Heart left ventricle (tissue), 13 donors: ENCODE data around the gene MFNG.

ENCODE experiments used
- CTCF ChIP-seq, 12 donors: fragments of 200-600 bp; sonication (generic) in 4 of 12; IDR thresholded peaks; one replicate each; pipeline versions ENCODE4 v1.5.0 to v1.8.0; 2018 to 2022; ENCODE audit warnings: antibody characterized with exemption in 12 of 12, mild to moderate bottlenecking in 5 of 12
- POLR2A ChIP-seq, 2 donors: fragments of 450-650 bp; IDR thresholded peaks; one replicate each; pipeline ENCODE4 v1.6.1; 2017; ENCODE audit warnings: antibody characterized with exemption in 2 of 2, mild to moderate bottlenecking in 2 of 2, moderate library complexity in 2 of 2
- donor health status: ischemic (EF 13 %, LVEDD 7.1; RV severe dilation, severe dysfunction).
- donor health status: DM: no; HTN: yes; CAD: no.
- donor health status: DM: no; HTN: no; CAD: no.
- donor health status: ischemic (EF 25% LVEDD 6.9; RV normal size, moderate dysfunction).
- donor health status: ischemic (EF 25% LVEDD 5.7; RV mildly dilated, moderate dysfunction).
- donor health status: ischemic (EF 35%, LVEDD 5.7; RV mildly dilated, moderate dysfunction).
- donor health status: nonischemic (EF 11% LVEDD 7.7; RV severe dilation, severe dysfunction).
- donor health status: DM: yes; HTN: yes; CAD: no.
- donor health status: PGD.
- donor health status: ischemic (EF 29% LVEDD 5.4; RV normal size, mild dysfunction).
- donor health status: nonischemic (EF 23%, LVEDD 6.1; RV moderate dilation, normal function).

GRCh38 chr22:37497062-37497599 lies 10.9 kb upstream of the MFNG start:
- no peak for TF ChIP-seq CTCF (IDR thresholded peaks at IDR 0.05)
- TF ChIP-seq POLR2A (IDR thresholded peaks at IDR 0.05) = no peak
